IPS-18c (cell line): ENCODE data around the gene TIMM22.

Experiments used
- H3K4me3 ChIP-seq: 2 replicates; pipeline ENCODE4 v1.7.0; 2013; ENCODE audit warnings: low read depth, mild to moderate bottlenecking, low read length, moderate library complexity; ENCODE audit not compliant: insufficient read depth
- H3K9me3 ChIP-seq: one replicate; pipeline ENCODE4 v1.6.1; 2013; ENCODE audit warnings: mild to moderate bottlenecking, low read length, moderate library complexity; ENCODE audit not compliant: control insufficient read depth, insufficient read depth

The TIMM22 gene

DNA sequence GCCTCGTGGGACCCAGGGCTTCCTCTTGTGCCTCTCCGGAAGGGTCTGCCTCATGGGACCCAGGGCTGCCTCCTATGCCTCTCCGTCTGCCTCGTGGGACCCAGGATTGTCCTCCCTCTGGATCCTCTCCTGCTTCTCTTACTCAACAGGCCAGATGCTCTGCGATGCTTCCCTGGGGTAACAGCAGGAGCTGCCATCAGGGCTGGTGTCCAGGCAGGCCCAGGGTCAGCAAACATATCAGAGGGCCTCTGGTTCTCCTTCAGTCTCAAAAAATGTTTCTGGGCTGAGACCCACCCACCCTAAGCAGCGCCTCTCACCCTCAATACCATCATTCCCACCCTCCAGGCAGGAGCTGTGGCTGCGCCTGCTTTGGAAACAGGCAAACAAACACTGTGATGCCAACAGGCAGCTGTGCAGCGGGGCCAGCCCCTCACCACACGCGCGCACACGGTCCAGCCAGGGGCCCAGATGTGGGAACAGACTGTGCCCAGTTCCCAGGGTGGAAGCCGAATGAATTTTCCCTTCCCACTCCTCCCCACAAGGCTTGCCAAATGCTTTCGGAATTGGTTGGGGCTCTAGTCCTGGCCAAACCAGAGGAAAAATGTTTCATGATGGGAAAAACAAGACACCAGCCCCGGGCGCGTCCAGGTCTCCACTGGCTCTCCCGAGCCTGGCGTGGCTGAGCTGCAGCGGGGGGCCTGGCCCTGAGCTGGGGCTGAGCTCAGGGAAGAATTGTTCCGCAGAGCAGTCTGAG, 11.3 kb downstream of the TIMM22 start:
- Histone ChIP-seq H3K9me3 (no peaks in the 10 kb centered on the region), H3K4me3 (no peak overlapping the region)

DNA sequence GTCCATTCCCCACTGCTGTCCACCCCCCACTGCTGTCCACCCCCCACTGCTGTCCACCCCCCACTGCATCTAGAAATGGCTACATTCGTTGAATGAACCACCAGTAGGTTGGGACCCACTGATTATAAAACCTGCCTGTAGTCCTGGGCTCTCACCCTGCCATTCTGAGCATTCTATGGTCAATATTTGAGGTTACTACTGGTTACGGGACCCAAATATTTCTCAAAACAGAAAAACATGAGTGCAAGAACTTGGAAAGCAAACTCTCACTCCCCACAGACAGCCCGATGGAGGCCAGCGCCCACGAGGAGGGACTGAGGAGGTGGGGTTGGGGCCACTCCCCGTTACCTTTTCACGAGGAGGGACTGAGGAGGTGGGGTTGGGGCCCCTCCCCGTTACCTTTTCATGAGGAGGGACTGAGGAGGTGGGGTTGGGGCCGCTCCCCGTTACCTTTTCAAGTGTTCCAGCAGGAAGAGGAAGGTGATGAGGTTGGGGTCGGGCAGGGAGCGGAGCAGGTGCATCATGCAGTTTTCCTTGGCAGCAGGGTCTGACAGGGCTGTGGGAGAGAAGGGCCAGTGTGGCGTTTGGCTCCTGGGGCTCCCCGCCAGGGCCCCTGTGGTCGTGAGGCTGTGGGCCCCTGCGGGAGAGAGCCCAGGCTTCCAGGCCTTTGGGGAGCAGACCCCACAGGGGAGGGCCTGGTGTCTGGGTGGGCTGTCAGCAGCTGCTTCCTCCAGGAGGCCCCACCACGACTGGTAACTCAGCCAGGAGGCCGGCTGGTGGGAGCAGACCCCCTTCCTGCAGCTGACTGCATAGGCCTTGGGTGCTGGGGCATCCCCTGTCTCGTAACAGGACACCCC, 12.5 kb downstream of the TIMM22 start:
- no peak overlapping the region for H3K4me3 ChIP-seq

DNA sequence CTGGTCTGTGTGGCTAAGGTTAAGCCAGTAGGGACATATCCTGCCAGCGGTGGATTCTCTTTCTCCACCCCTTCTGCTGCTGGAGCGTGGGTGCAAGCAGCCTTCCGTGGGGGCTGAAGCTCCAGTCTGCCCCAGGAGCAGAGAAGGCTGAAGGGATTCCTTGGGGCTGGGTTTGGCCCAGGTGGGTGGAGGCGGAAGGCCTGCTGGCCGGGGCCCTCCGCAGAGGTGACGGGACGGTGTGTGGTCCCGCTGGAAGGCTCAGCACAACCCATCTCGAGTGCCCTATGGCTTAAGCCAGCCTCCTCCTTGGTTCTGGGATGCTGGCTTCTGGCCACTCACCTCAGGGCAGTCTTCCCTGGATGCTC, 13.1 kb downstream of the TIMM22 start:
- Histone ChIP-seq H3K4me3 (no peak overlapping the region), H3K9me3 (no peaks in the 10 kb centered on the region)

More for the DNA sequence above, 12.5 kb downstream of the TIMM22 start:
- no peaks in the 10 kb centered on the region for H3K9me3 ChIP-seq

DNA sequence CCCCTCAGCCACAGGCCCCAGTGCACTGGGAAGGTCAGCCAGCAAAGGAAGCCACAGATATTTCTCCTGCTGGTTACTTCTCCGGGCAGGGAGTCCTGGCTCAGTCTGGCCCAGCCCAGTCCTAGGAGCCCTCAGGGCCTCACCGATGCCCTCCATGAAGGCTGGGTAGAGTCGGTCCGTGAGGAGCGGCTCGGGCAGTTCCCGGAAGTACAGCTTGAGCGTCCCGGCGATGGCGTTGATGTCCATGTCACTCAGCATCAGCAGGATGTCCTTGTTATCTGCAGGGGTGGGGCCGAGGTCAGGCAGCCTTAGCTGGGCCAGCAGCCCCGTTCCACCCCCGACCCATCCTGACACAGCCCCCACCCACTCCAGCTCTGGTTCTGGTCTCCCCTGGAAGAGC, 13.7 kb downstream of the TIMM22 start:
- no peaks in the 10 kb centered on the region for H3K9me3 ChIP-seq
- no peak overlapping the region for H3K4me3 ChIP-seq

DNA sequence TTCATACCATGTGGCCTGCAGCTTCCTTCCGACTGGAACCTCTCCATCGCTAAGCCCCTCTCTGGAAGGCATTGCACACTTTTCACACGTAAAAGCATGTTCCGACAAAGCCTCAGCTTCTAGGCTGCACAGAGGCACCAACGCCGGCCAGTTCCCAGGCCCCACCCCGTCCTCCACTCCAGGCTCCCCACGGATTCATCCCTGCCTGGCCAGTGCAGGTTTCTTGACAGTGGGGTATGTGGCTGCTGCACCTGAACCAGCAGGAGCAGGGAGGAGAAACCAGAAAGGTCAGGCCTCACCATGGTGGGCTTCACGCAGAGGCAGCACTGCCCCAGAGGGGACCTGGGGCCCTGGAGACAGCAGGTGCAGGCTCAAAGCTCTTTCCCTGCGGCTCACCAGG, 14.2 kb downstream of the TIMM22 start:
- Histone ChIP-seq H3K9me3 (no peaks in the 10 kb centered on the region), H3K4me3 (no peak overlapping the region)

DNA sequence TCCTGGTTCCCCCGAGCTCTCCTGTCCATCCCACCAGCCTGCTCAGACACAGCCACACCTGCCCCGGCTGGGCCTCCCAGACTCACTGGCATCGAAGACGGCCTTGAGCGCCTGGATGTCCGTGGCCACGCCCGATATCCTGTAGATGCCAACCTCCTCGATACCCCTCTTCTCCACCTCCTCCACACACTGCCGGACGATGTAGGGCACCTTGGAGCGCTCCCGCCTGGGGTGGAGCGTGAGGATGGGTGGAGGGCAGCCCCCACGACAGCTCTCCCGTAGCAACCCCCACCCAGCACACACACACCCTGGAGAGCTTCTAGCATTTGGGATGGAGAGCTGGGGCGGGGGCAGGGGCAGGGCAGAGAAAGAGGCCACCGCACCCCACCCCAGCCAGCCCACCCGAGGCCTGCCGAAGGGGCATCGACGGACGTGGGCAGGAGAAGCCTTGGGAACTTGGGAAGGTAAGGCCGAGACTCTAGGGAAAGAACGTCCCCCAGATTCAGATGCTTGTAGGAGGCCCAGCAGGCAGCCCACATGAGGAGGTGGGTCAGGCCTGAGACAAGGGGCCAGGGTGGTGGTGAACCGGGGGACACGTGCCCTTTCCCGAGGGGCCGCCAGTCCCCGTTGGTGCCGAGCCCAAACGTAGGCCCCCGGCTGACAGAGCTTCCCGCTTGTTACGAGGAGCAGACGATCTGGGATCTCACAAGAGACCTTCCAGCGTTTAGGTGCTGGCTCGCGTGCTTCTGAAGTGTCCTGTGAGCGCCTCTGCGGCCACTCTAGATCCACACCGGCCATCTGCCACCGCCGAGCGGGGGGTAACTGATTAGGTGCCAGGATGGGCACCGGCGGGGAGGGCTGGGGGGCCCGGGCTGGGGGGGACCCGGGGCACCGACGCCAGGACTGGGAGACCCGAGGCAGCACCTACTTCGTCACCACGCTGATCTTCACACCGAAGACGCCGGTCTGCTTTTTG, 15.1 kb downstream of the TIMM22 start:
- Histone ChIP-seq H3K9me3 (no peaks in the 10 kb centered on the region), H3K4me3 (no peak overlapping the region)

DNA sequence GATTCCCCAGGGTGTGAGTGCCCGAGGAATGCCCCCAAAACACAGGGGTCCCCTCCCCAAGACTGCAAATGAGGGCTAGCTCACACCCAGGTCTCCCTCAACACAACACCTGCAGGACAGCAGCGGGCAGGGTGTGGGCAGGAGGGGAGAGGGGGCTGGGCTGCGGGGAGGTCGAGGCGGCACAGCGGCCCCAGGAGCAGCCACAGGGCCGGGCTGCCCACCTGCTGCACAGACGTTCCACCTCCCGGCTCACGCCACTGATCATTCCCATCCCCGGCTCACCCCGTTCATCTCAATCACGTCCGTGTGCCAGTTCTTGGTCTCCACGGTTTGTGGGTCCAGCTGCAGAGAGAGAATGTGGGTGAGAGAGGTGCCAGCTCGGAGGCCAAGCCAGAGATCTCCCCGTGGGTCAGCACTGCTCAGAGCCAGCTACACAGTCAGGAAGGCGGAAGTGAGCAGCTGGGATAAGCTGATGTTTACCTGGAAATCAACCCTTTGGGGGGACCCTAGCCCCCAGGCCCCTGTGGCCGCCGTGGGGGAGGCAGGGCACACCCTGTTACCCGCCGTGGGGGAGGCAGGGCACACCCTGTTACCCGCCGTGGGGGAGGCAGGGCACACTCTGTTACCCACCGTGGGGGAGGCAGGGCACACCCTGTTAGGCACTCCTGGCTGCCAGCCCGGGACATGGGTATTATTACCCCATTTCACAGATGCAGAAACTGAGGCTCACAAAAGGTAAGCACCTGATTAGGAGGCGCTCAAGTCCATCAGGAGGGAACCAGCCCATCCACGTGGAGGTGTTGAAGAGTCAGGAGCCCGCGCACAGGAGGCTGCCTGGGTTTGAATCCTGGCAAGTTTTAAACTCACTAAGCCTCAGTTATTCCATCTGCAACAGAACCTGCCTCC, 16.1 kb downstream of the TIMM22 start:
- H3K9me3 ChIP-seq: no peaks in the 10 kb centered on the region
- H3K4me3 ChIP-seq: no peak overlapping the region

DNA sequence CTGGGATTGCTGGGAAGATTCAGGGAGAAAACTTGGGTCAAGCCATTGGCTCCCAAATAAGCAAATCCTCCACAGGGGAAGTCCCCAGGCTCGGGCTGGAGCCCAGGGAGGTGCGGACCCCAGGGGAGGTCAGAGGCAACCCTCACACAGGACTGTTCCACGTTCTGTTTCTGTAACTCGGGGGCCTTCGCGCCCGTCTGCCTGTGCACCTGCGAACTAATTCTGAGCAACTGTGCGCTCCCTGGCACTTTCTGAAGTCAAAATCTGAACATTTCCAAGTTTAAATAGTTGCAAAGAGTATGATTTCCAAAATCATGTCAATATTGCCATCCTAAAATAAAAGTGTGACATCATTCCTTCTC, 16.8 kb downstream of the TIMM22 start:
- Histone ChIP-seq H3K9me3 (no peaks in the 10 kb centered on the region), H3K4me3 (no peak overlapping the region)

DNA sequence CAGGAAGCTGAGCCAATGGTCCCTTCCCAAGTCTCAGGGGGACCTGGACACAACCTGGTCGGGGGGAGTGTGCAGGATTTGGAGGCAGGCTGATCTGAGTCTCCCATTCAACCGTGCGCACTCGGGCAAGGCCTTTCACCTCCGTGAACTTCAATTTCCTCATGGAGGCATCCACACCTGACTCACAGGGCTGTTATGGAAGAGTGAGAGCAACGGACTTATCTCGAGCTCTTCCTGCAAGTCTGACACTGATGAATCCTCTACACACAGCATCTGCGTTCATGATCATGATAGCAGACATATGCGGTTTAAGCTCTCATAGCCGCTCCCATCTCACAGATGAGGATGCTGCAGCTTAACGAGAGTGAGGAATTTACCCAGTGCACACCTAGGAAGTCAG, 21.6 kb downstream of the TIMM22 start:
- Histone ChIP-seq H3K9me3 (no peaks in the 10 kb centered on the region), H3K4me3 (no peak overlapping the region)

DNA sequence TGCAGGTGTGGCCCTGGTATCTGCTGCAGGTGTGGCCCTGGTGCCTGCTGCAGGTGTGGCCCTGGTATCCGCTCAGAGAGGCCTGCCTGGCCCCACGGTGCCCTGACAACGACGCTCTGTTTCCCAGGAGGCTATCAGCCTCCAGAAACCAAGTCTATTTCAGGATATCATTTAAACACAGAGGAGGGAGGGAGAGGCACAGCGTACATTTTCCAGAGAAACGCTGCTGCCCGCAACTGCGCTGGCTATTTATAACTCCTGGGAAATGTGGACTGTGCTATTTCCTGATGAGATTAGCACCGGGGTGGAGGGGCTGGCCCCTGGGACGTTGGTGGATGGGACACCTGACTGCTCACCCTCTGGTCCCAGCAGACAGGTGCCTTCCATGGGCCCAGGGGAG, 22.5 kb downstream of the TIMM22 start:
- Histone ChIP-seq H3K9me3 (no peaks in the 10 kb centered on the region), H3K4me3 (no peak overlapping the region)

DNA sequence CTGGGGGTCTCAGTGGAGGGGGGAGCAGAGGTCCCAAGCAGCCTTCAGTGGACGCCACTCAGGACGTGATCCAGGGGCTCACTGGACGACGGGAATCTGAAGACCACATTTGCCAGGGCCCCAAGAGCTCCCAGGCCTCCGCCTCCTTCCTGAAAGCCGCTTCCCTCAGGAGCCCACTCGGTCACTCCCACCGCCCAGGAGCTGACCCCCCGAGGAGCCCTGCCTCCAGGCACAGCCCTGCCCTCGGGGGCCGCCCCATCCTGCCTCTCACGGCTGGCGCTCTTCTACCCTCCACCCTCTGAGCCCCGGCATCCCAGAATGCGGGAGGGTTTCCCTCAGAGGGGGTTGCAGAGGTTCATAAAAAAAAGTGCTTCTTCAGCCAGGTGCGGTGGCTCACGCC, 24.2 kb downstream of the TIMM22 start:
- H3K9me3 ChIP-seq: no peaks in the 10 kb centered on the region
- H3K4me3 ChIP-seq: no peak overlapping the region

DNA sequence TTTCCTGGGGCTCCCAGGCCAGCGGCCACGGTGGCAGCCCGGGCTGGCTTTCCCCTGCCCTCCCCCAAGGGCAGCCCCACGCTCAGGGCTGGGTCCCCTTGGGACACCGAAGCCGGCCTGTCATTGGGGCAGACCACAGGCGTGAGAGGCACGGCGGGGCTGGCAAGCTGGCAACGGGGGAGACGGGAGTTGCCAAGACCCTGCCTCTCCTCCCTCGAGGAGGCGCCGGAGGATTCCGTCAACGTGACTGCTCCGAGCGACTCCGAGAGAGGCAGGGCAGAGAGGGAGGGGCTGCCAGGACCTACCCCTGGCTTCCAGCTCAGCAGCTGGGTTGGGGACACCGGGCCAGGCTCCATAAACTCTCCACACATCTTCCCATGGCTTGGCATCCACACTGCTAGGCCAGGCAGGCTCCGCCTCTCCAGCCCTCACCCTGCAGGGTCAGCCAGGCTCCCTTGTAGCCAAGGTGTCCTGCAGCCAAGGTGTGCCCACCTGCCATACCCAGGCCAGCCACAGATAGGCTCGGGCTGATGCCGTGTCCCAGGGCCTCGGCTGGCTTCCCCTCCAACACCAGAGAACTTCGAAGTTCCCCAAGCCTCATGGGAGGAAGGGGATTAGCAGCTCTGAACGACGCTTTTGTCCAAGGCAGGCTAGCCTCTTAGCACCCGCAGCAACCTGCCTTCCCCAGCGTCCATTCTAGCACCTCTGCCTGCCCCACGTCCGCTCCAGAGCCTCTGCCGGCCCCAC, 25.5 kb downstream of the TIMM22 start:
- H3K4me3 ChIP-seq: no peak overlapping the region
- H3K9me3 ChIP-seq: no peaks in the 10 kb centered on the region

DNA sequence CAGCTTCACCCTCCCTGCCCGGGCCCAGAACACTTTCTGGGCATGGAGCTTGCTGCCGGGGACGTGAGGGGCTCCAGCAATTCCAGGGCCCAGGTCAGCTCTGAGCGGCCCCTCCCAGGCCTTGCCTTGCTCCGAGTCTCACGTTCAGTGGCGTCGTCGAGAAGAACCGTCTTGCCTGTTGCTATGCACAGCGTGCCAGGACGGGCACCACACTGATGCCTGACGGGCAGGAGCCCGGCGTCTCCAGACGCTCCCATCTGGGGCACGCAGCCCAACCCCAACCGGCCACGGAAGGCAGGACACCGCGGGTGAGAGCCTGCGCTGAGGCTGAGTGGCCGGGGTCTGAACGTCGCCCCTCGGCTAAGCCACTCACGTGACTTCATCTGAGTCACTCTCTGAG, 27.1 kb downstream of the TIMM22 start:
- Histone ChIP-seq H3K9me3 (no peaks in the 10 kb centered on the region), H3K4me3 (no peak overlapping the region)

DNA sequence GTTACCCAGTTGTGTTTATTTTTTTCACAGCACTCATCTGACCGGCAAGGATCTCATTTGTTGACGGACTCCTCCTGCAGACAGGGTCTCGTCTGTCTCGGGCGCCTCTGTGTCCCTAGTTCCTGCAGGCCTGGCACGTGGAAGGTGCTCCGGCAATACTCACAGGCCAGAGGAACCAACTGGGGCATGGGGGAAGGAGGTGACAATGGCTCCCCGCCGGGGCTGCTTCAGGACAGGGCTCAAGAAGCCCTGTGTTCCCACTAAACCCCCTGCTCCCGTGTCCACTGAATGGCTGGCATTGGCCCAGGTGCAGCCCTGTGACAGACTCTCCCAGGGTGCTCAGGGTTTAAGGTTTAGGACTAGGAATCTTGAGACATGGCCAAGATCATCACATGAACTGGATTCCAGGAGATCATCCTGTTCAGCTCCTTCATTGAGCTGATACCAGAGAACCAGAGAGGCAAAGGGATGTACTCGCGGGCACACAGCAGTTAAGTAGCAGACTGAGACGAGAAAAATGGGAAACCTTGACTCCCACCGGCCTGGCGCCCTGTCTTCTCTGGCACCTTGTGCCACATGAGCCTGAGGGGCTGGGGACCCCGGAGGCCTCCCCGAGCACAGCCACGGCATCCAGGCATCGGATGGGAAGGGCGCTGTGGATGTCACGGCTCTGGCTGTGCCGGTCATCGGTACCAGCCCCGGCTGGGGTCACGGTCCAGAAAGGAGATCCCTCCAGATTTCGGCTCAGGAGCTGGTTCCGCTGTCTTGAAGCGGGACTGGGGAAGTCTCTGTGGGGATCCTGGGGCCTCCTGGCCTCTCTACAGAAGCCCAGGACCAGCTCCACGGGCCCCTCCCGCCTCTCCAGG, 29.0 kb downstream of the TIMM22 start:
- no peak overlapping the region for H3K4me3 ChIP-seq
- no peaks in the 10 kb centered on the region for H3K9me3 ChIP-seq

DNA sequence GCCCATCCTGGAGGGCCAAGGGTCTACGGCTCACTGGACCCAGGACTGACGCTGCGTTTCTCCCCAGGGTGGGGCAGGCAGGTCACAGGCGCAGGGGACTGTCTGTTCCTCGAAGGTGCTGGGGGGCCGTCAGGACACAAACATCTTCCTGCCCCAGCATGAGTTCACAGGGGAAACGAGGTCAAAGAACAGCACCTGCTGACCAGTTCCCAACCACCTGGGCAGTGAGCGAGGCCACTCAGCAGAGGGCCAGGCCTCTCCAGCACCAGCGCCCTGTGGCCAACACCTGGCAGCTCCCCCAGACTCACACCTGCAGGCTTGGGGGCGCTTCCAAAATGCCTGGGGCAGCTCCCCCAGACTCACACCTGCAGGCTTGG, 29.7 kb downstream of the TIMM22 start:
- no peaks in the 10 kb centered on the region for H3K9me3 ChIP-seq
- no peak overlapping the region for H3K4me3 ChIP-seq
